Measurements from ENCODE around the gene PLD6.
"Not testable (repeated sequence)": the region's sequence is repeated elsewhere in the genome, so short reads cannot be mapped to it uniquely, and the experiment has no call there.

Gene PLD6, protein sequence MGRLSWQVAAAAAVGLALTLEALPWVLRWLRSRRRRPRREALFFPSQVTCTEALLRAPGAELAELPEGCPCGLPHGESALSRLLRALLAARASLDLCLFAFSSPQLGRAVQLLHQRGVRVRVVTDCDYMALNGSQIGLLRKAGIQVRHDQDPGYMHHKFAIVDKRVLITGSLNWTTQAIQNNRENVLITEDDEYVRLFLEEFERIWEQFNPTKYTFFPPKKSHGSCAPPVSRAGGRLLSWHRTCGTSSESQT

DNA sequence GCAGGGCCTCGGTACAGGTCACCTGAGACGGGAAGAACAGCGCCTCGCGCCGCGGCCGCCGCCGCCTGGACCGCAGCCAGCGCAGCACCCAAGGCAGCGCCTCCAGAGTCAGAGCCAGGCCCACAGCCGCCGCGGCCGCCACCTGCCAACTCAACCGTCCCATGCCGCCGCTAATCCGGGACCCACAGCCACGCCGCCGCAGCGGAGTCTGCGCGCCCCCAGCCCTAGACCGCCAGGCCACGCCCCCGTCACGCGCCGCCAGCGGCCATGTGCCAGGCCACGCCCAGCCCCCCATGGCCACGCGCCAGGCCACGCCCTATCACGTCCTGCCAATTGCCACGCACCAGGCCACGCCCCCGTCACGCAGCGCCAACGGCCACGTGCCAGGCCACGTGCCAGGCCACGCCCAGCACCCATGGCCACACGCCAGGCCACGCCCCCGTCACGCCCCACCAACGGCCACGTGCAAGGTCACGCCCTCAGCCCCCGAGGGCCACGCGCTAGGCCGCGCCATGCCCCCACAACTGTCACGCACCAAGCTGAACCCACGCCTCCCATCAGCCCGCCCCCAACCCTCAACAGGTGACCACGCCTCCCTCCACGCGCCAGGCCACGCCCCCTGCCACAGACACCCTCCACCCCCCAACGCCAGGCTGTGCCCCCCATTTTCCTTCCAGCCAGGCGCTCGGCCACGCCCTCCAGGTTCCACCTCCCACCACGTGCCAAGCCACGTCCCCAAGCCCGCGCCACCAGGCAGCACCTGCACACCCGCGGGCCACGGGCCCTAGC, at the start of gene PLD6:
Gene PLD6, minus strand, starts transcription at position 210 of the 789 bp plus-strand sequence. Its CDS starts 47 bp downstream, at position 163.
- peak; percentile 42 for DNase-seq

DNA sequence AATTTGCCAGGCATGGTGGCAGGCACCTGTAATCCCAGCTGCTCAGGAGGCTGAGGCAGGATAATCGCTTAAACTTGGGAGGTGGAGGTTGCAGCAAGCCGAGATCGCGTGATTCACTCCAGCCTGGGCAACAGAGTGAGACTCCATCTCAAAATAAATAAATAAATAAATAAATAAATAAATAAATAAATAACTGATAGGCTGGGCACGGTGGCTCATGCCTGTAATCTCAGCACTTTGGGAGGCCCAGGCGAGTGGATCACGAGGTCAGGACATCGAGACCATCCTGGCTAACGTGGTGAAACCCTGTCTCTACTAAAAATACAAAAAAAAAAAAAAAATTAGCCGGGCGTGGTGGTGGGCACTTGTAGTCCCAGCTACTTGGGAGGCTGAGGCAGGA, 49.6 kb upstream of the PLD6 start:
- not testable (repeated sequence) for DNase-seq

DNA sequence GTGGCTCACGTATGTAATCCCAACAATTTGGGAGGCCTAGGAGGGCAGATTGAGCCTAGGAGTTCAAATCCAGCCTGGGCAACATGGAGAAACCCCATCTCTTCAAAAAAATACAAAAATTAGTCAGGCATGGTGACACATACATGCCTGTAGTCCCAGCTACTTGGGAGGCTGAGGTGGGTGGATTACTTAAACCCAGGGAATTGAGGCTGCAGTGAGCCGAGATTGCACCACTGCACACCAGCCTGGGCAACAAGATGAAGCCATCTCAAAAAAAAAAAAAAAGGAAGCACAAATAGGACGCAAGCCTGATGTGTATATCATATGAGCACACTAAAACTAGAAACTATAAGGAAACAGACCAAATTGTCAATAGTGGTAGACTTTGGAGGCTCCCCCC, 47.9 kb upstream of the PLD6 start:
- DNase-seq: no peak

DNA sequence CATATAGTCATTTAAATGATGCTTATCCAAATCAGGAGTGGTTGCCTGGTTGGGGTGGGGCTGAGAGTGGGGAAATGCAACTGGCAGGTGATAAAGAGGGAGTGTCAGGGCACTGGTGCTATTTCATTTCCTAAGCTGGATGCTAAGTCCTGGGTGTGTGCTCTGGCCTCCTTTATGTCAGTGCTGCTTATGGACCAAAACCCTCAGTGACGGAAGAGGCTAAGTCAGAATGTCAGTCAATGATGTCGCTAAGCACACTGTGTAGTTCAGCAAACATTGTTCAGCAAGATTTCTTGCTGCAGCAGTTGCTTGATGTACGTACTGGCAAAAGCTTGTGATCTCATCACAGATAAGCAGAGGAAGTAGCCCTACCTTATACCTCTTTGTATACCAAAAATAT, 47.3 kb upstream of the PLD6 start:
- DNase-seq: no peak

DNA sequence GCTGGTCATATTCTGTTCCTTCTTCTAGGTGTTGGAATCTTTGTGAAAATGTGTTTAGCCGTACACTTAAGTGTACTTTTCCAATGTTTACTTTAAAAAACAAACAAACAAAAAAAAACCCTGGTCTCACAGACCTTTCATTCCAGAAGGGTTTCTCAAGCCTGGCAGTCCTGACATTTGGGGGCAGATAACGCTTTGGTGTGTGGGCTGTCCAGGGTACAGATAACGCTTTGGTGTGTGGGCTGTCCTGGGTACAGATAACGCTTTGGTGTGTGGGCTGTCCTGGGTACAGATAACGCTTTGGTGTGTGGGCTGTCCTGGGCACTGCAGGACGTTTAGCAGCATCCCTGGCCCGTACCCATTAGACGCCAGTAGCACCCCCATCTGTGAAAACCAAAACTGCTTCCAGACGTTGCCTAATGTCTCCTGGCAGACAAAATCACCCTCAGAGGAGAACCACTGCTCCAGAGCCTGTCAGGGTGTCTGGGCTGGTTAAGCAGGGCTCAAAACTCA, 46.1 kb upstream of the PLD6 start:
- DNase-seq: no peak

DNA sequence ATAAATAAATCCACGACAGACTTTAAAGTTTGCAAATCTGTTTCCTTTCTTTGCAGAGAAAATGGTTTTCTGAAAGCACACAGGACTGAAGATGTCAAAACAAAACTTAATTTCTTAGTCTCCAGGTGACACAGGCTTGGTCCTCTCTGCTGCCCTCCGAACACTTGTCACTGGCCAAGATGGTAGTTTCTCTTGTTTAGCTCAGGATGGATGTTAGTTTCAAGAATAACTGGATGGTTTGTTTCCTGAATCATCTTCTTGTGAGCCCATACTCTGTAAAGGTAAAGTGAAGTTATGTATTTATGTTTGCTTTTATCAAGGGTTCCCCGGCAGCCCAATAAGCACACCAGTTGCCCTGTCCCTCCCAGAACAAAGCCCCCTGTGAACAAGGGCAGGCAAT, 40.7 kb upstream of the PLD6 start:
- no peak for DNase-seq

DNA sequence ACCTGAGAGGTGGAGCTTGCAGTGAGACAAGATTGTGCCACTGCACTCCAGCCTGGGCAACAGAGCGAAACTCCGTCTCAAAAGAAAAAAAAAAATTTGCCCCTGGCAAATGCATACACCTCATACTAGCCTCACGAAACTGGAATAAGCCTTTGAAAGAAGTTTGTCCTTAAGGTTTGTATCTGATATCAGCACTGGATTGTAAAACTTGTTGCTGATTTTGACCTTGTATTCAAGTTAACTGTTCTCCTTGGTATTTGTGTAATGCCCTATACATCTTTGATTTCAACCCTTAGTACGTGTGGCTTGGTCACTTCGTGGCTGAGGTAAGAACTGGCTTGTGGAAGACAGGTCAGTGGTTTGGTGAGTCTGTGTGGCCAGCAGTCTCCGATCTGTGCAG, 37.0 kb upstream of the PLD6 start:
- DNase-seq: no peak

DNA sequence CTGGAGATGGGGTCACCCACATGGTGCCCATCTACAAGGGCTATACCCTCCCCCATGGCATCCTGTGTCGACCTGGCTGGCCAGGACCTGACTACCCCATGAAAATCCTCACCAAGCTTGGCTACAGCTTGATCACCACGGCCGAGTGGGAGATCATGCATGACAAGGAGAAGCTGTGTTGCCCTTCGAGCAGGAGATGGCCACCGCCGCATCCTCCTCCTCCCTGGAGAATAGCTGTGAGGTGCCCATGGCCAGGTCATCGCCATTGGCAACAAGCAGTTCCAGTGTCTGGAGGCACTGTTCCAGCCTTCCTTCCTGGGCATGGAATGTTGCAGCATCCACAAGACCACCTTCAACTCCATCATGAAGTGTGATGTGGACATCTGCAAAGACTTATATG, 36.1 kb upstream of the PLD6 start:
- no peak for DNase-seq

DNA sequence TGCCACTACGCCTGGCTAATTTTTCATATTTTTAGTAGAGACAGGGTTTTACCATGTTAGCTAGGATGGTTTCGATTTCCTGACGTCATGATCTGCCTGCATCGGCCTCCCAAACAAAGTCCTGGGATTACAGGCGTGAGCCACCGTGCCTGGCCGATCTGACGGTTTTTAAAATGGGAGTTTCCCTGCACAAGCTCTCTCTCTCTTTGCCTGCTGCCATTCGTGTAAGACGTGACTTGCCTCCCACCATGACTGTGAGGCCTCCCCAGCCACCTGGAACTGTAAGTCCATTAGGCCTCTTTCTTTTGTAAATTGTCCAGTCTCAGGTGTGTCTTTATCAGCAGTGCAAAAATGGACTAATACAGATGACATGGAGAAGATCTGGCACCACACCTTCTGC, 35.5 kb upstream of the PLD6 start:
- DNase-seq: no peak

DNA sequence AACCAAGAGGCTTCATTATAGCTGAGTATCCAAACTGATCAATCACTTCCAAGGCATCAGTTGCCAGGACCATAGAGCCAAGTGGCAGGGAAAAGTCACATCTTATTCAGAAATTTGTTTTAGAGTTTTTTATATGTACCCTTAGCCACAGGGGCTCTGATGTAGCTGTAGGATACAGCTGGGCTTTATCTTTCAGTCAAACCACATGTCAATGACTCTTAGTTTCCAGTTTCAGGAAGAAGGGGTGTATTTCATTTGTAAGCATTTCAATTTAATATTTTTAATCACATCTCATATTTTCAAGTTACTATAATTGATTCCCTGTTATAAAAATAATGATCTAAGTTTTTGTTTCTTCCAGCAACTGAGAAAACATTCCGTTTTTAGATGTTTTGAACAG, 33.7 kb upstream of the PLD6 start:
- DNase-seq: no peak

DNA sequence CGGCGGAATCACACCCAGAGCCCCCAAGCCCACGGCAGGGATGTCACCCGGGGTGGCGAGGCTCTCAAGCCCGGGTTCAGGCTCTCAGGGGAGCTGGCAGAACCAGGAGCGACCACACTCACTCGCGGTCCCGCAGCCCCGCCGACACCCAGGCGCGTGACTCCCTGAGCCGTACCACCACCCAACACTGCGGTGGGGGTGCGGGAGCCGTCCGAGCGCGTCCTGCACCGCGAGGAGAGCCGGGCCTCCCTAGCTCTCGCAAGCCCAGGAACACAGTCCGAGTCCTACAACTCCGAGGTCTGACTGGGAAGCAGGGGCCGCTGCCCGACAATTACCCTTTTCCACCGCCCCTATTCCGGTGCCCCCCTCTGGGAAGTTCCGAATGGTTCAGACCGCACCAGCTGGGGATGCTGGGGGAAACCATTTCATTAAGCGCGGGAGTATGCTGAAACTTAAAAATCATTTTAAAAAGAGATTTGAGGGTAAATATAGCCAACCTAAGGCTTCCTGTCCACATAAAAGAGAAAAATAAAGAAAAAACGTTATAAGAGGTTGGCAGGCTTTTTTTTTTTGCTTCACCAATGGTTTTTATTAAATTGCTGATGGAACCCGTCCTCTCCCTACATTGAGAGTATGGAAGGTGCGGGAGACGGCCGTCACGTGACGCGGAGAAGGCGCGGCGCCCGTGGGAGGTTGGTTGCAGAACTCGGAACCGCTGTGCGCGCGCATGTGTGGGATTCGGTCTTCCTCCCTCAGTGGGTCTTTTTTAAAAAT, 31.1 kb upstream of the PLD6 start, which contains the start of gene FLCN:
Gene FLCN, minus strand, starts transcription at position 143 of the 774 bp plus-strand sequence. CDS start 9,031 bp downstream, outside the sequence.
- DNase-seq: peak; percentile 89

DNA sequence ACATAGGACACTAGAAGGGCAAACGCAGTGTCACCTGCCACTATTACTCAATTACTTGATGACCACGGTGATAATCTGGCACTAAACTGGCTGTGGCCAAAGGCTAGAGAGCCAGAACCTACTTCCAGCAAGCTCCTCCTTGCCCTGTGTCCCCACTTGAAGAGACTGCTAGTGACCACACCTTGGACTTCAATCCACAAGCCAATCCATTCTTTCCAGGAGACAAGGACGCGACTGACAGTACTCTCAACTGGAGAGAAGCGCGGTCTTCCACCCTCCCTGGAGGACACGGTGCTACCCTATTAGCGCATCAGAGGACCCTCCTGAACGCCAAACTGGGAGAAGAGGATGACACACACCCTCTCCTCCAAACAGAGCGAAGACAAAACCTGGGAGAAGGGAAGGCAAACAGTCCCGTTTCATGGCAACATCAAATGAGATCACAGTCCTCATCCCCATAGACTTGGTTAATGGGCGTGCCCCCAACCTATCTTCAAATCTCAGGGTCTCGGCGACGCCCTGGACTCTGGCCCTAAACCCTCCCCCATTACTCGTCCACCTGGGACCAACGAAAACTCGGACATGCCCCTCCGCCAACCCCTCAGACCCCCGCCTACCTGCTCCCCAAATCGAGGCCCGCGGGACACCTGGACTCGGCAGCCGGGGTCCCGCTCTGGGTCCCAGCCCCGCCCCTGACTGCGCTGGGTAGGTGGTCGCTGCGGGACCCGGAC, 30.3 kb upstream of the PLD6 start:
- no peak for DNase-seq

DNA sequence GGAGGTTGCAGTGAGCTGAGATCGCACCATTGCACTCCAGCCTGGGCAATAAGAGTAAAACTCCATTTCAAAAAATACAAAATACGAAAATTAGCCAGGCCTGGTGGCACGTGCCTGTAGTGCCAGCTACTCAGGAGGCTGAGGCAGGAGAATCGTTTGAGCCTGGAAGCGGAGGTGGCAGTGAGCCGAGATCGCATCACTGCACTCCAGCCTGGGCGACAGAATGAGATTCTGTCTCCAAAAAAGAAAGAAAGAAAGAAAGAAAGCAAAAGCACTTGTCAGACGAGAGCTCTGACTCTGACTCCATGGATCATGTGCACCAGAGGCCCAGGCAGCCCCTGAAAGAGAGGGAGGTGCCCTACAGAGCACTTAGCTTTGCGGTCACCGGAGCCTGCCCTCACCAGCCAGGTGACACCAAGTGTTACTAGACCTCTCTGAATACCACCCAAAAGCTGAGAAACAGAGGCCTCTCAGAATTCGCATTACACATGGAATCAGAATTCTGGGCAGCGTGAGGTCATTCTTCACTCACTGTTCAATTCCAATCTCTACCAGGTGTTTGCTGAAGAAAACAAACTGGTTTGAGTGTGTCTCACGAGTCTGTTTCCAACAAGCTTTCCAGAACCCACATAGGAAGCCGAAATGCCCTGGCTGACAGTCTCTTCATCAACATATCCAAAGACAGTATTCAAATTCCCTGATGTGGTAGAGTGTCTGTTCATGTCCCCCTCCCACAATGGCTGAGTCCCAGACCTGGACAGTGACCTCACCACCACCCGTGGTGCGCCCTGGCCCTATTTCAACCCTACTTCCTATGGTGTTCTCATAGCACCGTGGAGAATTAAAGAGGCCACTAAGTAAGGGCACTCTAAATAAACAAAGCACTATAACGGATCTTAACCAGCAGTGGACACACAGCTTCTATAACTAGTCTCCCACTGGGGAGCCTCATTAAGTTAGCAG, 29.4 kb upstream of the PLD6 start:
- DNase-seq: no peak

DNA sequence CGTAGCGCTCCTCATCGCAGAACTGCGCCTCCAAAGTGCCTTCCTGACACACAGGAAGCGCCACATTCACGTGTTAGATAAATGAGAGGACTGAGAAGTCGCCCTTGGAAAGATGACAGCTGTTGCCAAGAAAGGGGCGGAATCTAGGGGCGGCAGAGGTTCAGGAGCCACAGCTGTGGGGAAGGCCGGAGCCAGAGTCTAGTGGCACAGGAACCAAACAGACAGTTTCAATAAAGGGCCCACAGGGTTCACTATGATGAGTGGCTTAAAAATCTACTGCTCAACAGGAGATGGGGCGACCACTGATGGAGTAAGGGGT, 26.1 kb upstream of the PLD6 start:
- DNase-seq: no peak

DNA sequence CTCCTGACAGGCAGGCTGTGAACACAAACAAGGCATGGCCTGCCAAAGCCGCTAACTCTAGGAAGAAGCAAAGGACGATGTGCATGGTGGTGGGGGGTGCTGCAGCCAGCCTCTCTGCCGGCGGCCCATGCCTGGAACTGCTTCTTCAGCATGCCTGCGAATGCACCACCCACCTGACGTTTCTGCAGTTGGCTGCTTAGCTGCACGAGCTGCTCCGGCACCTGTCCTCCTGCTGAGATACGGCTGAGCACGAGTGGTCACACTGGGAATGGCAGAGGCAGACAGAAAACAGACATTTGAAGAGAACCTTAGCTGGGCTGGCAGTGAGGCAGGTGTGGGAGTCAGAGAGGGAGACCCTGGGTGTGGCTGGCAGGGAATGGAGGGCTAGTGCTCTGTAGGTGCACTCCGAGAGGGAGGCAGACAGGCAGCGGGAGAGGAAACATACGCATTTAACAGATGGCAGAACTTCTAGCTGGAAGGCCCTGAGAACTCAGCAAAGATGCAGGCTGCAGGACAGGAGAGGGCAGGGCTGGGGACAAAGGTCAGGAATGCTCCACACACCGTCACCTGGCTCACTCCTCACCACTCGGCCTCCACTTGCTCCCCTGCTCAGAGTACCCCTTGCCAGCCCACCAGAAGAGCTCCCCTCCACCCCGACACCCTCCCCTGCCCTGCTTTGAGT, 25.6 kb upstream of the PLD6 start:
- no peak for DNase-seq

DNA sequence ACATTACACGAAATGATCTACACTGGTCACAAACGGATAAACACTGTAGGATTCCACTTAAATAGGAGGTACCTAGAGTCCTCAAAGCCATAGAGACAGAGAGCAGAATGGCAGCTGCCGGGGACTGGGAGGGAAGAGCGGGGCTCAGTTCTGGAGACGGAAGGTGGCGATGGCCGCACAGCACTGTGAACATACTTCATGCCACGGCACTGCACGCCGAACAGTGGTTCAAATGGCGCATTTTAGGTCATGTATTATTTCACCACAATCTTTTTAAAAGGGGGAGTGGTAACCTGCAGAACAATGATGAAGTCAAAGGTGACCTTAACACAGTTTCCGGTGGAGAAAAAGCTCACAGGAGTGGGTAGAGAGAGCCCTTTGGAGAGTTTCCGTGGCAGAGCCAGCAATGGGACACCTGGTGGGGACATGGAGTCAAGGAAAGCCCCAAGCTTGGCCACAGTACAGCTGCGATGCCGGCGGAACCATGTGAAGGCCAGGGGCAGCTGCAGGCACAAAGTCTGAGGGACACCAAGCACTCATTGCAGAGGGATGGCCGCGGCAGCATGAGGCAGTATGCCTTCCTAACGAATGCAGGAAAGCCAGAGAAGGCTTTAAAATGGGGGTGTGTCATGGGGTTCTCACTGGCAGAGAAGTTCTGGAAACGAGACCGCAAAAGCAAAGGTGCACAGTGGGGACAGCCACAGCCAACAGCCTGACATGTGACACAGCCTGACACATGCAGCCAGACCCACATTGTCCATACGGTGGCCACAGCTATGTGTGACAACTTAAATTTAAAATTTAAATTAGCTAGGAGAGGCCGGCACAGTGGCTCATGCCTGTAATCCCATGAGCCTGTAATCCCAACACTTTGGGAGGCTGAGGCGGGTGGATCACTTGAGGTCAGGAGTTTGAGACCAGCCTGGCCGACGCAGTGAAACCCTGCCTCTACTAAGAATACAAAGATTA, 23.6 kb upstream of the PLD6 start:
- no peak for DNase-seq

DNA sequence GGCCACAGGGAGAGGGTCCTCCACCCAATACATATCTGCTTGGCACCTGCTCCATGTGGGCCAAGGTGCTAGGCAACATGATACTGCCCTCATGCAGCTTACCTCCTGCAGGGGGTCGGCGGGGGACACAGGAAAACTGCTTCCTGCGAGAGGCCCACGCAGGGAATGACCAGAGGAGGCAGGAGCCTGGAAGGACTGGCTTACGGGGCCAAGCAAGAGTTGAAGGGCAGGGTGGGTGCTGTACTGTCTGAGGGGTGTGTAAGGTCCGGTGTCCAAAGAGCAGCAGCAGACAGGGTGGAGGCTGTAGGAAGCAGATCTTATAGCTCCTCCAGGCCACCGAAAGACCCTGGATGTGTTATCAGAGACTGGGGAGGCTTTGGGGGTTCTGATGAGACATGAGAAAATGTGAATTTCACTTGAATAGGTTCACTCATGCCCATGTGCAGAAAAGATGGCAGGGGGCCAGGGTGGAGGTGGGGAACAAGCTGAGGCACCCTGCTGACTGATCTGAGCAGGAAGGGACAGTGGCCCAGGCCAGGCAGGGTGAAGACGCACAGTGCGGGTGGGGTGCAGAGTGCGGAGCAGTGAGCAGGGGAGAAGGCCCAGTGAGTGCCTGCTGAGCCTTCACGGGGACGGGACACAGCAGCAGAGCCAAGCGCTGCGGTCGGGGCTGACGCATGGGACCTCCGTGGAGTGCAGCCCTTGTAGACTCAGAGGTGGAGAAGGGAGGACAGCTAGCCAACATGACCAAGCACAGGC, 22.6 kb upstream of the PLD6 start:
- DNase-seq: no peak

DNA sequence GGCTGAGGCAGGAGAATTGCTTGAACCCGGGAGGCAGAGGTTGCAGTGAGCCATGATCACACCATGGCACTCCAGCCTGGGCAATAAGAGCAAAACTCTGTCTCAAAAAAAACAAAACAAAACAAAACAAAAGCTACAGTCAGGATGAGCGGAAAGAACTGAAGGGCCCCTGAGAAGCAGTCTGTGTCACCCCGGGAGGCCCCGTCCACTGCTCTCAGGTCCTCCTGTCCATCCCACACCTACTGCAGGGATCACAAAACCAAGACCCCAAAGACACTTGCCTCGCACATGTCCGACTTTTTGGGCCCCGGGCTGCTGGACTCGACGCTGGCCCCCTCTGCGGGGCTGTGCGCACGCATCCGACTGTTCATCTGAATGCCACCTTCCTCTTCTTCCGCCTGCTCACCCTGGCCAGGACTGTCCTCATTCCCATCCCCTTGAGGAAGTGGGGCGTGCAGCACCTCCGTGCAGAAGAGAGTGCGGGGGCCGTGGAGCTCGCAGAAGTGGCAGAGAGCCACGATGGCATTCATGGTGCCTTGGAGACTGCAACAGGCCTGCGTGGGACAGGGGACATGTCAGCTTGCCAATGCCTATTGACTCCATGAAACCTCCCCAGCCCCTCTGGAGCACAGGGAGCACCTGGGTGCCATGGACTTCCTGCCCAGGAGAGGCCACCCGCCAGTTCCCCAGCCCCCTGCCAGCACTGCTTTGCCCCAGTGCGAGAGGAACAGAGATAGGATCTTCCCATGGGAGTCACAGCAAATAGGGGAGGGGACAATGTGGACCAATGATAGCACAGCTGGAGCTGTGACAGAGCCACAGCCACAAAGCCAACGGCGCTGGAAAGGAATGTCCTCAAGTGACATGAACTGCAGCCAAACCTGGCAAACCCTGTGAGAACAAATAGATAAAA, 21.7 kb upstream of the PLD6 start:
- no peak for DNase-seq
